HG03432 (cell line): Measurements from ENCODE around the gene SBNO2.

Experiments
- ATAC-seq: cut with Tn5 transposase; IDR thresholded peaks from one replicate; pipeline ENCODE4 v1.9.1; 2021; ENCODE audit warnings: mild to moderate bottlenecking, moderate library complexity; ENCODE audit not compliant: unreplicated experiment

The SBNO2 gene

GRCh38 chr19:1074544-1075283, 99.4 kb downstream of the SBNO2 start:
- ATAC-seq, result peak; percentile 54

GRCh38 chr19:1073956-1074517, 100.0 kb downstream of the SBNO2 start:
- no peak for ATAC-seq

- no peak for ATAC-seq
Observed at GRCh38 chr19:1073063-1073955, 100.8 kb downstream of the SBNO2 start.

GRCh38 chr19:1072371-1073015, 101.6 kb downstream of the SBNO2 start:
- no peak for ATAC-seq

- ATAC-seq, result no peak
Observed at GRCh38 chr19:1070931-1071791, 102.9 kb downstream of the SBNO2 start.

- no peak for ATAC-seq
Observed at GRCh38 chr19:1070576-1070930, 103.5 kb downstream of the SBNO2 start.

GRCh38 chr19:1069009-1069779, 104.9 kb downstream of the SBNO2 start:
- no peak for ATAC-seq

- ATAC-seq, result no peak
Observed at GRCh38 chr19:1068009-1069001, 105.8 kb downstream of the SBNO2 start.

- ATAC-seq, result no peak
Observed at GRCh38 chr19:1067341-1067957, 106.6 kb downstream of the SBNO2 start.

GRCh38 chr19:1066748-1067340, 107.2 kb downstream of the SBNO2 start, which contains the start of gene ARHGAP45:
TSS of gene ARHGAP45 (plus strand) at chr19:1067167. CDS start at chr19:1067406, 239 bp downstream.
- ATAC-seq, result peak; percentile 39

- ATAC-seq, result no peak
Observed at GRCh38 chr19:1066251-1066747, 107.8 kb downstream of the SBNO2 start.

GRCh38 chr19:1065606-1066109, 108.4 kb downstream of the SBNO2 start:
- ATAC-seq, result no peak

GRCh38 chr19:1064661-1065605, 109.1 kb downstream of the SBNO2 start:
- no peak for ATAC-seq

GRCh38 chr19:1063909-1064660, 110.0 kb downstream of the SBNO2 start:
- no peak for ATAC-seq
